Astrocyte (in vitro differentiated cells and primary cell): ENCODE measurements around the gene KCNA3. TPM values are rescaled to one million over a fixed set of nuclear protein-coding genes. Genes with fewer than 3 reads are reported as not detected.

Source experiments
- DNase-seq: peaks from one replicate; pipeline ENCODE4 v3.0.0-alpha.2; 2010; ENCODE audit warnings: low read depth
- FAIRE-seq: peaks from 2 replicates; lab custom pipeline; 2011; peaks lifted over from hg19 to GRCh38; lab: Jason Lieb, UNC
- H2AFZ ChIP-seq: 2 replicates; pipeline ENCODE4 v1.6.0; 2012; ENCODE audit warnings: low read depth, low read length, inconsistent platforms
- H3K27ac ChIP-seq: 2 replicates; pipeline ENCODE4 v1.5.1; 2011; ENCODE audit warnings: low read depth, low read length, inconsistent platforms
- H3K27me3 ChIP-seq: 2 replicates; pipeline ENCODE4 v1.6.0; 2011; ENCODE audit warnings: low read length, inconsistent platforms; ENCODE audit not compliant: insufficient read depth
- H3K36me3 ChIP-seq: 2 replicates; pipeline ENCODE4 v1.5.1; 2011; ENCODE audit warnings: low read length, inconsistent platforms; ENCODE audit not compliant: insufficient read depth
- H3K4me1 ChIP-seq: 2 replicates; pipeline ENCODE4 v1.5.1; 2011; ENCODE audit warnings: low read length, inconsistent platforms; ENCODE audit not compliant: insufficient read depth
- H3K4me2 ChIP-seq: 2 replicates; pipeline ENCODE4 v1.6.0; 2012; ENCODE audit warnings: low read length, inconsistent platforms
- H3K4me3 ChIP-seq: 2 replicates; pipeline ENCODE4 v1.5.1; 2011; ENCODE audit warnings: low read depth, mild to moderate bottlenecking, low read length, inconsistent platforms; ENCODE audit not compliant: insufficient read depth
- H3K79me2 ChIP-seq: 2 replicates; pipeline ENCODE4 v1.6.0; 2012; ENCODE audit warnings: mild to moderate bottlenecking, low read length, inconsistent platforms; ENCODE audit not compliant: insufficient read depth
- H3K9ac ChIP-seq: 2 replicates; pipeline ENCODE4 v1.6.0; 2012; ENCODE audit warnings: mild to moderate bottlenecking, low read length, inconsistent platforms
- H3K9me3 ChIP-seq: 2 replicates; pipeline ENCODE4 v1.5.1; 2012; ENCODE audit warnings: low read depth, mild to moderate bottlenecking, low read length, inconsistent platforms; ENCODE audit not compliant: insufficient read depth
- H4K20me1 ChIP-seq: 2 replicates; pipeline ENCODE4 v1.6.0; 2012; ENCODE audit warnings: low read length, inconsistent platforms; ENCODE audit not compliant: insufficient read depth
- H3K27ac Mint-ChIP-seq: one replicate; pipeline ENCODE4 v1.8.0; 2021; ENCODE audit warnings: mild to moderate bottlenecking, mixed read lengths; ENCODE audit not compliant: unreplicated experiment
- H3K27me3 Mint-ChIP-seq: one replicate; pipeline ENCODE4 v1.8.0; 2021; ENCODE audit warnings: low read depth, mixed read lengths; ENCODE audit not compliant: unreplicated experiment
- H3K36me3 Mint-ChIP-seq: one replicate; pipeline ENCODE4 v1.8.0; 2021; ENCODE audit warnings: low read depth, mixed read lengths; ENCODE audit not compliant: unreplicated experiment
- H3K4me1 Mint-ChIP-seq: one replicate; pipeline ENCODE4 v1.8.0; 2021; ENCODE audit warnings: low read depth, mixed read lengths; ENCODE audit not compliant: unreplicated experiment
- H3K4me3 Mint-ChIP-seq: one replicate; pipeline ENCODE4 v1.8.0; 2021; ENCODE audit warnings: mild to moderate bottlenecking, moderate library complexity, mixed read lengths; ENCODE audit not compliant: unreplicated experiment
- H3K9me3 Mint-ChIP-seq: one replicate; pipeline ENCODE4 v1.8.0; 2021; ENCODE audit warnings: mild to moderate bottlenecking, mixed read lengths; ENCODE audit not compliant: unreplicated experiment
- CTCF ChIP-seq: IDR thresholded peaks from 2 replicates; pipeline ENCODE4 v1.5.1; 2011; ENCODE audit warnings: low read depth, mild to moderate bottlenecking, inconsistent platforms, low read length, moderate library complexity; ENCODE audit not compliant: insufficient read depth
- EZH2 ChIP-seq: IDR thresholded peaks from 2 replicates; pipeline ENCODE4 v1.6.1; 2012; ENCODE audit warnings: mild to moderate bottlenecking, low read length, inconsistent platforms; ENCODE audit not compliant: insufficient read depth
- total RNA-seq: library from RNA; stranded (reverse); gene quantifications from 2 replicates; pipeline ENCODE4 v1.2.1, GENCODE V29; 2021

KCNA3 gene
- total RNA-seq, 1 donor from 2014 or later: 0.09 TPM

- Mint-ChIP-seq H3K4me1 (no peaks in the 10 kb centered on the region), H3K27me3 (peaks cover 4% of the 10 kb centered on the region), H3K27ac (no peak overlapping the region), H3K4me3 (no peak overlapping the region), H3K36me3 (no peaks in the 10 kb centered on the region), H3K9me3 (no peaks in the 10 kb centered on the region)
- H3K4me3 ChIP-seq: no peak overlapping the region
- TF ChIP-seq CTCF (no peak), EZH2 (no peak)
- H4K20me1 ChIP-seq: no peaks in the 10 kb centered on the region
- DNase-seq: no peak
- no peaks in the 10 kb centered on the region for H3K36me3 ChIP-seq
- H3K4me1 ChIP-seq: no peaks in the 10 kb centered on the region
- peaks cover 2% of the 10 kb centered on the region for H3K27me3 ChIP-seq
- H3K9me3 ChIP-seq: no peaks in the 10 kb centered on the region
- H3K4me2 ChIP-seq: no peak overlapping the region
- no peak overlapping the region for H2AFZ ChIP-seq
- H3K27ac ChIP-seq: no peak overlapping the region
- no peaks in the 10 kb centered on the region for H3K79me2 ChIP-seq
- no peak overlapping the region for H3K9ac ChIP-seq
- FAIRE-seq: no peak
Observed at GRCh38 chr1:110657351-110657750, 17.4 kb downstream of the KCNA3 start.

- FAIRE-seq: no peak
- TF ChIP-seq EZH2 (no peak), CTCF (no peak)
- H3K27ac Mint-ChIP-seq: no peak overlapping the region
Observed at GRCh38 chr1:110650609-110651008, 24.1 kb downstream of the KCNA3 start.

GRCh38 chr1:110648417-110648816 is 26.3 kb downstream of the KCNA3 start:
- no peaks in the 10 kb centered on the region for H3K9me3 Mint-ChIP-seq
- H3K27me3 Mint-ChIP-seq: peaks cover 2% of the 10 kb centered on the region
- FAIRE-seq (no peak), DNase-seq (no peak)
- Histone ChIP-seq H3K4me3 (no peak overlapping the region), H3K9me3 (no peaks in the 10 kb centered on the region), H3K4me2 (no peak overlapping the region), H4K20me1 (no peaks in the 10 kb centered on the region), H3K79me2 (no peaks in the 10 kb centered on the region), H2AFZ (no peak overlapping the region), H3K27me3 (peaks cover 2% of the 10 kb centered on the region), H3K27ac (no peak overlapping the region), H3K4me1 (peaks cover 3% of the 10 kb centered on the region), H3K9ac (no peak overlapping the region), H3K36me3 (no peaks in the 10 kb centered on the region)
- H3K4me3 Mint-ChIP-seq: no peak overlapping the region
- TF ChIP-seq EZH2 (no peak), CTCF (no peak)
- peaks cover 13% of the 10 kb centered on the region for H3K4me1 Mint-ChIP-seq
- H3K36me3 Mint-ChIP-seq: no peaks in the 10 kb centered on the region
- H3K27ac Mint-ChIP-seq: no peak overlapping the region

More at GRCh38 chr1:110650609-110651008, 24.1 kb downstream of the KCNA3 start:
- Mint-ChIP-seq H3K4me1 (peaks cover 12% of the 10 kb centered on the region), H3K4me3 (no peak overlapping the region), H3K9me3 (no peaks in the 10 kb centered on the region), H3K27me3 (peaks cover 2% of the 10 kb centered on the region), H3K36me3 (no peaks in the 10 kb centered on the region)
- no peak overlapping the region for H3K4me3 ChIP-seq
- H3K9ac ChIP-seq: no peak overlapping the region
- H3K36me3 ChIP-seq: no peaks in the 10 kb centered on the region
- DNase-seq: no peak
- no peak overlapping the region for H2AFZ ChIP-seq
- H4K20me1 ChIP-seq: no peaks in the 10 kb centered on the region
- H3K27ac ChIP-seq: no peak overlapping the region
- H3K79me2 ChIP-seq: no peaks in the 10 kb centered on the region
- no peak overlapping the region for H3K4me2 ChIP-seq
- no peaks in the 10 kb centered on the region for H3K9me3 ChIP-seq
- H3K4me1 ChIP-seq: peaks cover 3% of the 10 kb centered on the region
- peaks cover 2% of the 10 kb centered on the region for H3K27me3 ChIP-seq
